CD4-positive, alpha-beta memory T cell (primary cell): Measurements from ENCODE around the gene PARP12. TPM values are rescaled to one million over a fixed set of nuclear protein-coding genes. Genes with fewer than 3 reads are reported as not detected.

Source experiments
- CTCF ChIA-PET: fragments of 350-600 bp; sonication (Branson Sonifier 250); formaldehyde crosslinking; loops from one replicate; lab custom pipeline; 2021; ENCODE audit warnings: inconsistent platforms; ENCODE audit not compliant: partially characterized antibody; lab: Charles Lee
- POLR2A ChIA-PET: fragments of 350-600 bp; sonication (Branson Sonifier 250); formaldehyde crosslinking; loops from one replicate; lab custom pipeline; 2021; ENCODE audit not compliant: partially characterized antibody; lab: Charles Lee
- DNase-seq, 5 donors: peaks; one replicate each; pipeline versions ENCODE4 v3.0.0 to v3.0.0-alpha.2; 2020 to 2022; ENCODE audit warnings: mixed read lengths in 1 of 5
- H3K27ac ChIP-seq: one replicate; pipeline ENCODE4 v1.7.0; 2013; ENCODE audit warnings: low read depth, low read length
- H3K27me3 ChIP-seq: 2 replicates; pipeline ENCODE4 v1.7.0; 2013; ENCODE audit warnings: mild to moderate bottlenecking, low read length, moderate library complexity; ENCODE audit not compliant: insufficient read depth
- H3K36me3 ChIP-seq: 2 replicates; pipeline ENCODE4 v1.7.0; 2013; ENCODE audit warnings: mild to moderate bottlenecking, low read length, moderate library complexity; ENCODE audit not compliant: insufficient read depth
- H3K4me1 ChIP-seq: 2 replicates; pipeline ENCODE4 v1.7.0; 2013; ENCODE audit warnings: mild to moderate bottlenecking, low read length, moderate library complexity; ENCODE audit not compliant: insufficient read depth
- H3K4me3 ChIP-seq, 2 donors: one replicate each; pipeline ENCODE4 v1.7.0; 2013; ENCODE audit warnings: low read length in 2 of 2, mild to moderate bottlenecking in 1 of 2
- H3K9me3 ChIP-seq, 2 donors: one replicate each; pipeline ENCODE4 v1.7.0; 2013; ENCODE audit warnings: low read length in 2 of 2, control low read depth in 1 of 2; ENCODE audit not compliant: control insufficient read depth in 1 of 2
- H3K27ac Mint-ChIP-seq, 7 donors: one replicate each; pipeline ENCODE4 v1.8.0; 2020 to 2021; ENCODE audit warnings: mixed read lengths in 7 of 7, mild to moderate bottlenecking in 6 of 7, inconsistent platforms in 3 of 7, moderate library complexity in 3 of 7
- H3K27me3 Mint-ChIP-seq, 2 donors: one replicate each; pipeline ENCODE4 v1.8.0; 2020 to 2021; ENCODE audit warnings: mixed read lengths in 2 of 2
- H3K36me3 Mint-ChIP-seq, 2 donors: one replicate each; pipeline ENCODE4 v1.8.0; 2020 to 2021; ENCODE audit warnings: mixed read lengths in 2 of 2, inconsistent platforms in 1 of 2, mild to moderate bottlenecking in 1 of 2
- H3K4me1 Mint-ChIP-seq, 4 donors: one replicate each; pipeline ENCODE4 v1.8.0; 2020 to 2021; ENCODE audit warnings: mixed read lengths in 4 of 4, mild to moderate bottlenecking in 1 of 4
- H3K4me3 Mint-ChIP-seq, 8 donors: one replicate each; pipeline ENCODE4 v1.8.0; 2020 to 2021; ENCODE audit warnings: mixed read lengths in 8 of 8, mild to moderate bottlenecking in 7 of 8, moderate library complexity in 6 of 8, inconsistent platforms in 3 of 8
- H3K9me3 Mint-ChIP-seq, 8 donors: one replicate each; pipeline ENCODE4 v1.8.0; 2020 to 2021; ENCODE audit warnings: mixed read lengths in 8 of 8, mild to moderate bottlenecking in 5 of 8, inconsistent platforms in 3 of 8, moderate library complexity in 1 of 8
- intact Hi-C: fragments of 100-400 bp; cut with micrococcal nuclease; formaldehyde crosslinking; loops from one replicate; pipeline ENCODE4 v1.15.1; 2023
- polyA plus RNA-seq, 2 donors: library from polyadenylated mRNA; unstranded; fragments of 300-500 nt; fragmentation: Illumina TruSeq; gene quantifications; one replicate each; pipeline ENCODE4 v1.2.3, GENCODE V29; 2021
- total RNA-seq, 2 experiments: library from RNA; stranded (reverse); gene quantifications; one replicate each; pipeline ENCODE4 v1.2.3, GENCODE V29; 2021

PARP12 gene
- total and polyA plus RNA-seq, 4 experiments from 2014 or later = 27.0 to 96.6 (median 66.5) TPM

DNA sequence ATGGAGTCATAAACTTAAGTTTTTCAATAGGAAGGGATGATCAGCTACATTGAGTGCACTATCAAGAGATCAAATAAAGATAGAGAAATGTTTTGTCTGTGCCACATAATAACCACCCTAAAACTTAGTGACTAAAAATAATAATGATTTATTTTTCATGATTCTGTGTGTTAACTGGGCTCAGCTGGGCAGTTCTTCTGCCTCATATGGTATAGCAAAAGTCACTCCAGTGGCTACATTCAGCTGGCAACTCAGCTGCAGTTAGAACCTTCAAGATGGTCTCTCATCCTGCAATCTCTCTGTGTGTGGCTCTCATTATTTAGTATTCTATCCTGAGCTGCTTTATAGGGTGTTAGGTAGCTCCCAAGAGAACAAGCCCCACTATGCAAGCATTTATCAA, 7.8 kb upstream of the PARP12 start:
- no peak for DNase-seq
- H3K27me3 Mint-ChIP-seq = peaks cover 2% of the 10 kb centered on the region in 2 donors
- Histone ChIP-seq H3K36me3 (no peaks in the 10 kb centered on the region), H3K27ac (no peak overlapping the region), H3K4me3 (no peak overlapping the region), H3K4me1 (peaks cover 4% of the 10 kb centered on the region), H3K27me3 (no peaks in the 10 kb centered on the region), H3K9me3 (peaks cover 0 to 7% of the 10 kb centered on the region in 2 donors)
- H3K36me3 Mint-ChIP-seq = peaks cover 9 to 15% of the 10 kb centered on the region in 2 donors
- intact Hi-C loops = no loop called here
- POLR2A ChIA-PET = interaction anchor here (1.2 kb wide), 1 partner anchor 105 kb away, joined by 3 read pairs; no protein-coding TSS in a partner anchor
- H3K27ac Mint-ChIP-seq = no peak overlapping the region
- H3K9me3 Mint-ChIP-seq = peaks cover 0 to 23% (median 20%) of the 10 kb centered on the region in 8 donors
- H3K4me3 Mint-ChIP-seq = no peak overlapping the region
- CTCF ChIA-PET = interaction anchor here (1.2 to 1.5 kb wide), 2 partner anchors 17 to 234 kb away, joined by 3 to 4 read pairs; no protein-coding TSS in a partner anchor
- peaks cover 8 to 9% (median 9%) of the 10 kb centered on the region in 4 donors for H3K4me1 Mint-ChIP-seq

DNA sequence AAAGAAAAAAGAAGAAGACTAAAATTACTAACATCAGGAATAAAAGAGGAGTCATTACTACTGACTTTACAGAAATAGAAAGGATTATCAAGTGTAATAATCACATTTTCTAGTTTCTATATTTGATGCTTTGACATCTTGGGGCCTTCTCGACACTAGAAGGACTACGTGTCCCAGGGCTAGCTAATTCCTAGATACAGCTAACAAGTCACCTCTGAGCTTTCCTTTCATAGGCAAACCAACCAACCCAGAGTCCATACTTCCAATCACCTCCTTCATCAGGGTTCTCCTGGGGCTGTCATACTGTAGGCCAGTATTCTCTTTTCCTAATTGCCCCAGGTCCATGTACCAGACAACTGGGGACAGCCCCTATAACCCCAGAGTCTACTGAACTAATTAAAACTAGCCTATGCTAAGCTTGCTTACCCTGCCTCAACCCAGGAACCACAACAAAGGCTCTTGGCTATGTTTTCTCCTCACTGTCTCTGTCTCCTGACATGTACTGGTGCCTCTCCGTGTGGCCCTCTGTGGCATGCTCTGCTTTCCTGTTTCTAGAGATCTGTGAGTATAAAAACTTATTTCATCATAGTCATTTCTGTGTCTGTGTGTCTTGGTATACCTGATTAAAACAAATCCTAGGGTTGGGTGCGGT, 6.7 kb upstream of the PARP12 start:
- Mint-ChIP-seq H3K4me1 (peaks cover 8 to 9% (median 9%) of the 10 kb centered on the region in 4 donors), H3K9me3 (peaks cover 0 to 23% (median 20%) of the 10 kb centered on the region in 8 donors), H3K27me3 (peaks cover 2% of the 10 kb centered on the region in 2 donors), H3K4me3 (peak overlapping the region in 2 of 8 donors; percentile 25 to 27), H3K27ac (peak overlapping the region in 5 of 7 donors; percentile 2 to 69 (median 19)), H3K36me3 (peaks cover 9 to 15% of the 10 kb centered on the region in 2 donors)
- CTCF ChIA-PET = interaction anchor here (0.7 to 1.5 kb wide), 2 partner anchors 235 to 424 kb away, joined by 3 to 4 read pairs; no protein-coding TSS in a partner anchor
- H3K36me3 ChIP-seq = no peaks in the 10 kb centered on the region
- peaks cover 4% of the 10 kb centered on the region for H3K4me1 ChIP-seq
- H3K27ac ChIP-seq = no peak overlapping the region
- DNase-seq = peak in 4 of 5 donors; percentile 27 to 34 (median 30)
- H3K4me3 ChIP-seq = no peak overlapping the region
- intact Hi-C loops = no loop called here
- no peaks in the 10 kb centered on the region for H3K27me3 ChIP-seq
- H3K9me3 ChIP-seq = peaks cover 0 to 7% of the 10 kb centered on the region in 2 donors
- POLR2A ChIA-PET = interaction anchor here (0.6 kb wide), 1 partner anchor 106 kb away, joined by 3 read pairs; no protein-coding TSS in a partner anchor

DNA sequence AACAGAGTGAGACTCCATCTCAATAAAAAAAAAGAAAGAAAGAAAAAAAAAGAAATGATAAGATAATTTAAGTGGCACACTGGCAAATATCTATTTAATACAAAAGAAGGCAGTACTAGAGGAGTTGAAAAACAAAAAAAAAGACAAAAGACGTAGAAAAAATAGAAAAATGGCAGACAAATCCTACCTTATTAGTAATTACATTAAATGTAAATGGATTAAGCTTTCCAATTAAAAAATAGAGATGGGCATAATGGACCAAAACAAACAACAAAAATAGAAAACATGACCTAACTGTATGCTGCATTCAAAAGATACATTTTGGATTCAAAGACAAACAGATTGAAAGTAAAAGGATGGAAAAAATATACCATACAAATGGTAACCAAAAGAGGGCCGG, 5.3 kb upstream of the PARP12 start:
- ChIA-PET CTCF (no interaction called here), POLR2A (no interaction called here)
- Histone ChIP-seq H3K27me3 (no peaks in the 10 kb centered on the region), H3K4me3 (no peak overlapping the region), H3K27ac (no peak overlapping the region), H3K9me3 (peaks cover 0 to 7% of the 10 kb centered on the region in 2 donors), H3K36me3 (no peaks in the 10 kb centered on the region), H3K4me1 (peaks cover 12% of the 10 kb centered on the region)
- Mint-ChIP-seq H3K4me3 (peak overlapping the region in 1 of 8 donors; percentile 24), H3K9me3 (peaks cover 0 to 23% (median 20%) of the 10 kb centered on the region in 8 donors), H3K27me3 (peaks cover 0 to 2% of the 10 kb centered on the region in 2 donors), H3K36me3 (peaks cover 9 to 15% of the 10 kb centered on the region in 2 donors), H3K27ac (no peak overlapping the region), H3K4me1 (peaks cover 9 to 18% (median 14%) of the 10 kb centered on the region in 4 donors)
- intact Hi-C loops = no loop called here
- no peak for DNase-seq

DNA sequence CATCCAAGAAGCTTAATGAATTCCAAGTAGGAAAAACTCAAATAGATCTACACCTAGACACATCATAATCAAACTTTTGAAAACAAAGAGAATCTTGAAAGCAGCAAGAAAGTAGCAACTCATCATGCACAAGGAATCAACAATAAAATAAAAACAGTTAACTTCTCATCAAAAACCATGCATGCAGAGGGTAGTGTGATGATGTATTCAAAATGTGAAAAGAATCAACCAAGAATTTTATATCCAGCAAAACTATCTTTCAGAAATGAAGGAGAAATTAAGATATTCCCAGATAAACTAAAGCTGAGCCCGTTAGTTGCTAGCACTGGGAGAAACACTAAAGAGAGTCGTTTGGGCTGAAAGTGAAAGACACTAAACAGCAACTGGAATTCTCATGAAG, 4.3 kb upstream of the PARP12 start:
- H3K4me3 Mint-ChIP-seq = no peak overlapping the region
- H3K36me3 Mint-ChIP-seq = peaks cover 11 to 15% of the 10 kb centered on the region in 2 donors
- peaks cover 9 to 21% (median 15%) of the 10 kb centered on the region in 4 donors for H3K4me1 Mint-ChIP-seq
- Histone ChIP-seq H3K27ac (no peak overlapping the region), H3K27me3 (no peaks in the 10 kb centered on the region), H3K9me3 (peaks cover 0 to 7% of the 10 kb centered on the region in 2 donors), H3K4me1 (peaks cover 12% of the 10 kb centered on the region), H3K36me3 (no peaks in the 10 kb centered on the region), H3K4me3 (no peak overlapping the region)
- no peak overlapping the region for H3K27ac Mint-ChIP-seq
- DNase-seq = no peak
- ChIA-PET CTCF (interaction anchor here (1.0 kb wide), 1 partner anchor 237 kb away, joined by 3 read pairs; no protein-coding TSS in a partner anchor), POLR2A (no interaction called here)
- peaks cover 0 to 23% (median 20%) of the 10 kb centered on the region in 8 donors for H3K9me3 Mint-ChIP-seq
- H3K27me3 Mint-ChIP-seq = no peaks in the 10 kb centered on the region
- intact Hi-C loops = no loop called here

DNA sequence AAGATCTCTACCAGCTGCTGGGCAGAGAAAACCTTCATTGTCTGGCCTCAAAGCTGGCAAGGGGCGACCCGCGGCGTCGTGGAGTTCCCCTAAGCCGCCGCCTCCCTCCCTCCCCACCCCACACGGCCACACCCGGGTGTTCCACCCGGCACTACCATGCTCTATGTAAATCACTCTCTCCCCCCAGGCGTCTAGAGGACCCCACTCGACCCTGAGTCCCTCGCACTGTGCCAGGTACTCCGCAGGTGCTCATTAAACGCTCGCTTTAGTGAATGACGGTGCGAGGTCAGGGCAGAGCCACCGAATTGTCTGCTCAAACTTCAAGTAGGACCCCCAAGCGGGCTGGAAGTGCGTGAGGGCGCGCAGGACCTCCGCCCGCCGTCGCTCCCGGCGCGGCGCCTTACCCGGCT, 628 bp downstream of the PARP12 start:
- Histone ChIP-seq H3K4me3 (peak overlapping the region in 1 of 2 donors; percentile 89), H3K4me1 (peaks cover 45% of the 10 kb centered on the region), H3K9me3 (peaks cover 0 to 6% of the 10 kb centered on the region in 2 donors), H3K36me3 (no peaks in the 10 kb centered on the region), H3K27ac (peak overlapping the region; percentile 84), H3K27me3 (no peaks in the 10 kb centered on the region)
- intact Hi-C loops = loop anchor here (1.0 to 5.0 kb wide), 6 partner anchors 23 to 703 kb away; partner anchors contain the start of genes HIPK2, LUC7L2 and MKRN1
- Mint-ChIP-seq H3K4me3 (peak overlapping the region; percentile 92 to 96 (median 95)), H3K27ac (peak overlapping the region; percentile 86 to 99 (median 91)), H3K27me3 (no peaks in the 10 kb centered on the region), H3K36me3 (peaks cover 13 to 22% of the 10 kb centered on the region in 2 donors), H3K4me1 (peaks cover 32 to 62% (median 46%) of the 10 kb centered on the region in 4 donors), H3K9me3 (peaks cover 0 to 16% (median 16%) of the 10 kb centered on the region in 8 donors)
- CTCF ChIA-PET = interaction anchor here (0.7 to 1.1 kb wide), 2 partner anchors 21 to 242 kb away, joined by 3 read pairs; no protein-coding TSS in a partner anchor
- peak; percentile 46 to 78 (median 50) for DNase-seq
- POLR2A ChIA-PET = interaction anchor here (0.7 to 2.1 kb wide), 10 partner anchors 10 to 413 kb away, joined by 3 to 19 read pairs (median 4); partner anchors contain the start of gene KDM7A

DNA sequence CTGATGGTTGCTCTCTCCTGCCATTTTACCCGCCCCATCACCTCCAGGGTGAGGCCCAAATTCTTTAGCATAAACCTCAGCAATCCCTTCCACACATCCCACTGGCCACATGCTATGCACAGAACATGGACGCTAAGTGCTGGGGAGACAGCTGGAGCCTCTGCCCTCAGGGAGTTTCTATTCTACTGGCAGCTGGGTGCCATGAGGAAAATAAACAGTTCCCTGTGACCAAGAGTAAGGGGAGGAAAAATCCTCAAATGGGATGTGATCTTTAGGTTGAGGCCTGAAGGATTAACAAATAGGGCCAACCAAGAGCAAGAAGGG, 1.2 kb downstream of the PARP12 start:
- no peaks in the 10 kb centered on the region for H3K27me3 Mint-ChIP-seq
- H3K4me3 Mint-ChIP-seq = peak overlapping the region; percentile 92 to 96 (median 95)
- H3K27ac Mint-ChIP-seq = peak overlapping the region; percentile 86 to 99 (median 91)
- Histone ChIP-seq H3K9me3 (peaks cover 0 to under 1% of the 10 kb centered on the region in 2 donors), H3K36me3 (peaks cover 5% of the 10 kb centered on the region), H3K4me1 (peaks cover 50% of the 10 kb centered on the region), H3K4me3 (peak overlapping the region in 1 of 2 donors; percentile 89), H3K27ac (peak overlapping the region; percentile 84), H3K27me3 (no peaks in the 10 kb centered on the region)
- peaks cover 0 to 11% (median 10%) of the 10 kb centered on the region in 8 donors for H3K9me3 Mint-ChIP-seq
- H3K4me1 Mint-ChIP-seq = peaks cover 32 to 67% (median 50%) of the 10 kb centered on the region in 4 donors
- ChIA-PET CTCF (interaction anchor here (0.7 kb wide), 1 partner anchor 242 kb away, joined by 3 read pairs; no protein-coding TSS in a partner anchor), POLR2A (interaction anchor here (2.0 kb wide), 1 partner anchor 168 kb away, joined by 15 read pairs; no protein-coding TSS in a partner anchor)
- DNase-seq = no peak
- intact Hi-C loops = loop anchor here (5.0 kb wide), 1 partner anchor 416 kb away; the partner anchor contains the start of gene MKRN1
- peaks cover 13 to 23% of the 10 kb centered on the region in 2 donors for H3K36me3 Mint-ChIP-seq
